MCF 10A (cell line): Measurements from ENCODE around the gene ZFYVE16. TPM values are rescaled to one million over a fixed set of nuclear protein-coding genes. Genes with fewer than 3 reads are reported as not detected.
"Not testable (repeated sequence)": the region's sequence is repeated elsewhere in the genome, so short reads cannot be mapped to it uniquely, and the experiment has no call there.

Source experiments
- BruUV-seq: library from RNA; stranded (reverse); fragments of 400-500 nt; replicated peaks from 2 replicates; lab custom pipeline; 2021; lab: Mats Ljungman, UMichigan
- CTCF ChIA-PET: fragments of 300-600 bp; sonication (Branson Sonifier 250); formaldehyde crosslinking; extraction: SDS; loops from one replicate; lab custom pipeline; 2021; ENCODE audit warnings: antibody characterized with exemption, inconsistent platforms; lab: Yijun Ruan, JAX
- POLR2A ChIA-PET: fragments of 300-600, 350-650 bp; sonication (Branson Sonifier 250); formaldehyde crosslinking; extraction: SDS; loops from one replicate; lab custom pipeline; 2020; ENCODE audit warnings: antibody characterized with exemption, inconsistent platforms; lab: Yijun Ruan, JAX
- DNase-seq: peaks from one replicate; pipeline ENCODE4 v3.0.0-alpha.2; 2018; ENCODE audit not compliant: unreplicated experiment
- H3K27ac Mint-ChIP-seq: one replicate; pipeline ENCODE4 v1.8.0; 2022; ENCODE audit warnings: mild to moderate bottlenecking, low read depth, mixed read lengths; ENCODE audit not compliant: unreplicated experiment
- H3K27me3 Mint-ChIP-seq: one replicate; pipeline ENCODE4 v1.8.0; 2022; ENCODE audit warnings: mixed read lengths; ENCODE audit not compliant: insufficient read depth, unreplicated experiment
- H3K36me3 Mint-ChIP-seq: one replicate; pipeline ENCODE4 v1.8.0; 2022; ENCODE audit warnings: mild to moderate bottlenecking, moderate library complexity, mixed read lengths; ENCODE audit not compliant: insufficient read depth, unreplicated experiment
- H3K4me1 Mint-ChIP-seq: one replicate; pipeline ENCODE4 v1.8.0; 2022; ENCODE audit warnings: mixed read lengths; ENCODE audit not compliant: insufficient read depth, unreplicated experiment
- H3K4me3 Mint-ChIP-seq: one replicate; pipeline ENCODE4 v1.8.0; 2022; ENCODE audit warnings: mild to moderate bottlenecking, moderate library complexity, mixed read lengths; ENCODE audit not compliant: unreplicated experiment
- H3K9me3 Mint-ChIP-seq: one replicate; pipeline ENCODE4 v1.8.0; 2022; ENCODE audit warnings: mixed read lengths; ENCODE audit not compliant: unreplicated experiment
- intact Hi-C: fragments of 100-400 bp; cut with micrococcal nuclease; formaldehyde crosslinking; loops from 2 replicates; pipeline ENCODE4 v1.14.1; 2022
- total RNA-seq: library from RNA; stranded (reverse); gene quantifications from 2 replicates; pipeline ENCODE4 v1.2.3, GENCODE V29; 2022
- TF ChIP-seq, protein P1 (sequence below): fragments of 200-600 bp; IDR thresholded peaks from one replicate; pipeline ENCODE4 v1.8.0; 2022; ENCODE audit warnings: antibody characterized with exemption, mild to moderate bottlenecking; ENCODE audit not compliant: unreplicated experiment

The ZFYVE16 gene
- total RNA-seq, 1 experiment from 2014 or later: 34.8 TPM

- TF ChIP-seq, protein P1, sequence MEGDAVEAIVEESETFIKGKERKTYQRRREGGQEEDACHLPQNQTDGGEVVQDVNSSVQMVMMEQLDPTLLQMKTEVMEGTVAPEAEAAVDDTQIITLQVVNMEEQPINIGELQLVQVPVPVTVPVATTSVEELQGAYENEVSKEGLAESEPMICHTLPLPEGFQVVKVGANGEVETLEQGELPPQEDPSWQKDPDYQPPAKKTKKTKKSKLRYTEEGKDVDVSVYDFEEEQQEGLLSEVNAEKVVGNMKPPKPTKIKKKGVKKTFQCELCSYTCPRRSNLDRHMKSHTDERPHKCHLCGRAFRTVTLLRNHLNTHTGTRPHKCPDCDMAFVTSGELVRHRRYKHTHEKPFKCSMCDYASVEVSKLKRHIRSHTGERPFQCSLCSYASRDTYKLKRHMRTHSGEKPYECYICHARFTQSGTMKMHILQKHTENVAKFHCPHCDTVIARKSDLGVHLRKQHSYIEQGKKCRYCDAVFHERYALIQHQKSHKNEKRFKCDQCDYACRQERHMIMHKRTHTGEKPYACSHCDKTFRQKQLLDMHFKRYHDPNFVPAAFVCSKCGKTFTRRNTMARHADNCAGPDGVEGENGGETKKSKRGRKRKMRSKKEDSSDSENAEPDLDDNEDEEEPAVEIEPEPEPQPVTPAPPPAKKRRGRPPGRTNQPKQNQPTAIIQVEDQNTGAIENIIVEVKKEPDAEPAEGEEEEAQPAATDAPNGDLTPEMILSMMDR: no peak
- H3K9me3 Mint-ChIP-seq: peaks cover 5% of the 10 kb centered on the region
- DNase-seq: peak; percentile 27
- H3K27ac Mint-ChIP-seq: peak overlapping the region; percentile 98
- intact Hi-C loops: loop anchor here (10.0 kb wide), 1 partner anchor 245 kb away; the partner anchor contains the start of genes DHFR and MSH3
- POLR2A ChIA-PET: interaction anchor here (0.7 to 4.5 kb wide), 15 partner anchors 10 to 1756 kb away, joined by 3 to 58 read pairs (median 4); partner anchors contain the start of genes FAM151B and SERINC5
- peaks cover 26% of the 10 kb centered on the region for H3K4me1 Mint-ChIP-seq
- H3K36me3 Mint-ChIP-seq: peaks cover 6% of the 10 kb centered on the region
- no TSS peak for BruUV-seq
- H3K27me3 Mint-ChIP-seq: no peaks in the 10 kb centered on the region
- peak overlapping the region; percentile 80 for H3K4me3 Mint-ChIP-seq
- CTCF ChIA-PET: interaction anchor here (0.7 to 1.0 kb wide), 2 partner anchors 72 to 580 kb away, joined by 3 read pairs; no protein-coding TSS in a partner anchor
Measured at GRCh38 chr5:80409367-80409966, 1.6 kb downstream of the ZFYVE16 start.

GRCh38 chr5:80411589-80412219 lies 3.8 kb downstream of the ZFYVE16 start:
- H3K27ac Mint-ChIP-seq: no peak overlapping the region
- H3K9me3 Mint-ChIP-seq: peaks cover 6% of the 10 kb centered on the region
- no TSS peak for BruUV-seq
- H3K4me1 Mint-ChIP-seq: peaks cover 33% of the 10 kb centered on the region
- ChIA-PET CTCF (no interaction called here), POLR2A (interaction anchor here (0.5 to 1.2 kb wide), 3 partner anchors 23 to 750 kb away, joined by 3 to 6 read pairs (median 4); no protein-coding TSS in a partner anchor)
- H3K36me3 Mint-ChIP-seq: peaks cover 6% of the 10 kb centered on the region
- no peaks in the 10 kb centered on the region for H3K27me3 Mint-ChIP-seq
- intact Hi-C loops: no loop called here
- no peak overlapping the region for H3K4me3 Mint-ChIP-seq
- TF ChIP-seq, protein P1: no peak
- DNase-seq: no peak

GRCh38 chr5:80414113-80414512 lies 6.2 kb downstream of the ZFYVE16 start:
- Mint-ChIP-seq H3K36me3 (peaks cover 6% of the 10 kb centered on the region), H3K27me3 (no peaks in the 10 kb centered on the region), H3K27ac (peak overlapping the region; percentile 76), H3K9me3 (peaks cover 6% of the 10 kb centered on the region), H3K4me1 (peaks cover 26% of the 10 kb centered on the region), H3K4me3 (no peak overlapping the region)
- intact Hi-C loops: no loop called here
- DNase-seq: peak; percentile 44
- ChIA-PET CTCF (no interaction called here), POLR2A (no interaction called here)
- TF ChIP-seq, protein P1: no peak
- BruUV-seq: no TSS peak

DNA sequence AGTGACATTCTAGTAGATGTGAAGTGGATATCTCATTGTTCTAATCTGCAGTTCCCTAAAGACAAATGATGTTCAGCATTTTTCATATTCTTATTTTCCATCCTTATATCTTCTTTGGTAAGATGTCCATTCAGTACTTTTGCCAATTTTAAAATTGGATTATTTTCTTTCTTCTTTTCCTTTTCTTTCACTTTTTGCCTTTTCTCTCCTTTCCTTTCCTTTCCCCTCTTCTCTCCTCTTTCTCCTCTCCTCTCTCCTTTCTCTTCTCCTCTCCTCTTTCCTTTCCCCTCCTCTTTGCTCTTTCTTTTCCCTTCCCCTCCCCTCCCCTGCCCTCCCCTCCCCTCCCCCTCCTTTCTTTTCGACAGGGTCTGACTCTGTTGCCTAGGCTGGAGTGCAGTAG lies 10.1 kb downstream of the ZFYVE16 start:
- Mint-ChIP-seq H3K36me3 (no peaks in the 10 kb centered on the region), H3K27me3 (no peaks in the 10 kb centered on the region), H3K9me3 (peaks cover 6% of the 10 kb centered on the region), H3K27ac (no peak overlapping the region), H3K4me3 (no peak overlapping the region), H3K4me1 (peaks cover 13% of the 10 kb centered on the region)
- no TSS peak for BruUV-seq
- intact Hi-C loops: no loop called here
- CTCF ChIA-PET: no interaction called here
- no peak for DNase-seq
- TF ChIP-seq, protein P1: no peak
- POLR2A ChIA-PET: interaction anchor here (0.6 kb wide), 1 partner anchor 48 kb away, joined by 4 read pairs; no protein-coding TSS in a partner anchor

DNA sequence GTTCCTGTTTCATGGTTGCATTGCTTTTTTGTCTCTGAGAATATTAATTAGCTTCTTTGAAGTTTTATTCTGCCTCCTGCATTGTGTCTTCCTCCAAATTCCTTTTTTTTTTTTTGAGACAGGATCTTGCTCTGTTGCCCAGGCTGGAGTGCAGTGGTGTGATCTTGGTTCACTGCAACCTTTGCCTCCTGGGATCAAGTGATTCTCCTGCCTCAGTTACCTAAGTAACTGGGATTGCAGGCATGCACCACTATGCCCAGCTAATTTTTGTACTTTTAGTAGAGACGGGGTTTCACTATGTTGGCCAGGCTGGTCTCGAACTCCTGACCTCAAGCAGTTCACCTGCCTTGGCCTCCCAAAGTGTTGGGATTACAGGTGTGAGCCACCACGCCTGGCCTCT lies 16.5 kb downstream of the ZFYVE16 start:
- intact Hi-C loops, H3K27me3 Mint-ChIP-seq, CTCF ChIA-PET, DNase-seq, POLR2A ChIA-PET, H3K36me3 Mint-ChIP-seq, BruUV-seq, H3K4me3 Mint-ChIP-seq, H3K27ac Mint-ChIP-seq, H3K4me1 Mint-ChIP-seq: not testable (repeated sequence)
- H3K9me3 Mint-ChIP-seq: peaks cover 11% of the 10 kb centered on the region
